ENCODE data around the gene CRTC3.
"Not testable (repeated sequence)": the region's sequence is repeated elsewhere in the genome, so short reads cannot be mapped to it uniquely, and the experiment has no call there.

CRTC3 gene

DNA sequence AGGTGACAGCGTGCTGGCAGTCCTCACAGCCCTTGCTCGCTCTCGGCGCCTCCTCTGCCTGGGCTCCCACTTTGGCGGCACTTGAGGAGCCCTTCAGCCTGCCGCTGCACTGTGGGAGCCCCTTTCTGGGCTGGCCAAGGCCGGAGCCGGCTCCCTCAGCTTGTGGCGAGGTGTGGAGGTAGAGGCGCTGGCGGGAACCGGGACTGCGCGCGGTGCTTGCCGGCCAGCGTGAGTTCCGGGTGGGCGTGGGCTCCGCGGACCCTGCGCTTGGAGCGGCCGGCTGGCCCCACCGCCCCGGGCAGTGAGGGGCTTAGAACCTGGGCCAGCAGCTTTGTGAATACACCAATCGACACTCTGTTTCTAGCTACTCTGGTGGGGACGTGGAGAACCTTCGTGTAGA lies 18.9 kb upstream of the CRTC3 start:
- no CpG with 5 or more reads among the region's 29 CpGs for WGBS (ENCODE audit: extremely low coverage, insufficient coverage, insufficient read length)
- not testable (repeated sequence) for H3K14ac ChIP-seq (ENCODE audit: low read length); H3K27ac ChIP-seq (ENCODE audit: low read depth, low read length); H3K27me3 ChIP-seq (ENCODE audit: insufficient read depth, low read length); H2BK5ac ChIP-seq (ENCODE audit: low read depth, low read length, poor library complexity); H3K4me2 ChIP-seq (ENCODE audit: low read length); H4K12ac ChIP-seq (ENCODE audit: low read depth, low read length); H2BK120ac ChIP-seq (ENCODE audit: insufficient read depth, low read length, poor library complexity); H3K23ac ChIP-seq (ENCODE audit: low read length); H2AK5ac ChIP-seq (ENCODE audit: low read length); DNase-seq; H4K8ac ChIP-seq (ENCODE audit: low read depth, low read length); H3K18ac ChIP-seq (ENCODE audit: low read length); H2BK12ac ChIP-seq (ENCODE audit: low read length); H3K9ac ChIP-seq (ENCODE audit: low read length); H3K4ac ChIP-seq (ENCODE audit: low read depth, low read length); H2AFZ ChIP-seq (ENCODE audit: insufficient read depth, low read length, poor library complexity); H3K36me3 ChIP-seq (ENCODE audit: control insufficient read depth in 1 of 2, insufficient read depth in 2 of 2, low read length in 2 of 2); H4K91ac ChIP-seq (ENCODE audit: low read depth, low read length); H3K9me3 ChIP-seq (ENCODE audit: insufficient read depth, low read depth, low read length); H3K4me1 ChIP-seq (ENCODE audit: control insufficient read depth in 1 of 2, insufficient read depth in 2 of 2, low read length in 2 of 2); H3K4me3 ChIP-seq (ENCODE audit: low read depth, low read length); H3K79me2 ChIP-seq (ENCODE audit: control insufficient read depth, insufficient read depth, low read length, poor library complexity); H3K79me1 ChIP-seq (ENCODE audit: low read length)

GRCh38 chr15:90511211-90511618 lies 18.5 kb upstream of the CRTC3 start:
- H2AK5ac ChIP-seq (ENCODE audit: low read length); H2BK12ac ChIP-seq (ENCODE audit: low read length); H3K79me1 ChIP-seq (ENCODE audit: low read length); H3K23ac ChIP-seq (ENCODE audit: low read length); H2AFZ ChIP-seq (ENCODE audit: insufficient read depth, low read length, poor library complexity); H3K4me3 ChIP-seq (ENCODE audit: low read depth, low read length); H4K8ac ChIP-seq (ENCODE audit: low read depth, low read length); H3K9ac ChIP-seq (ENCODE audit: low read length); H4K12ac ChIP-seq (ENCODE audit: low read depth, low read length); H3K36me3 ChIP-seq (ENCODE audit: control insufficient read depth in 1 of 2, insufficient read depth in 2 of 2, low read length in 2 of 2); H2BK5ac ChIP-seq (ENCODE audit: low read depth, low read length, poor library complexity); H3K4me1 ChIP-seq (ENCODE audit: control insufficient read depth in 1 of 2, insufficient read depth in 2 of 2, low read length in 2 of 2); H3K27me3 ChIP-seq (ENCODE audit: insufficient read depth, low read length); H3K9me3 ChIP-seq (ENCODE audit: insufficient read depth, low read depth, low read length); H3K4ac ChIP-seq (ENCODE audit: low read depth, low read length); H2BK120ac ChIP-seq (ENCODE audit: insufficient read depth, low read length, poor library complexity); H3K27ac ChIP-seq (ENCODE audit: low read depth, low read length); H3K14ac ChIP-seq (ENCODE audit: low read length); DNase-seq; H3K18ac ChIP-seq (ENCODE audit: low read length); H3K4me2 ChIP-seq (ENCODE audit: low read length); H3K79me2 ChIP-seq (ENCODE audit: control insufficient read depth, insufficient read depth, low read length, poor library complexity); H4K91ac ChIP-seq (ENCODE audit: low read depth, low read length): not testable (repeated sequence)
- no CpG with 5 or more reads among the region's 13 CpGs for WGBS (ENCODE audit: extremely low coverage, insufficient coverage, insufficient read length)

- Histone ChIP-seq H4K12ac (ENCODE audit: low read depth, low read length) (no peak overlapping the region), H3K4me2 (ENCODE audit: low read length) (no peak overlapping the region), H2BK120ac (ENCODE audit: insufficient read depth, low read length, poor library complexity) (no peak overlapping the region), H3K14ac (ENCODE audit: low read length) (no peak overlapping the region), H3K36me3 (ENCODE audit: control insufficient read depth in 1 of 2, insufficient read depth in 2 of 2, low read length in 2 of 2) (peaks cover 0 to 1% of the 10 kb centered on the region in 2 experiments), H3K79me1 (ENCODE audit: low read length) (no peaks in the 10 kb centered on the region), H3K27ac (ENCODE audit: low read depth, low read length) (no peak overlapping the region), H4K8ac (ENCODE audit: low read depth, low read length) (no peak overlapping the region), H3K79me2 (ENCODE audit: control insufficient read depth, insufficient read depth, low read length, poor library complexity) (no peaks in the 10 kb centered on the region), H3K18ac (ENCODE audit: low read length) (no peak overlapping the region), H3K9ac (ENCODE audit: low read length) (no peak overlapping the region), H3K4me3 (ENCODE audit: low read depth, low read length) (no peak overlapping the region), H3K9me3 (ENCODE audit: insufficient read depth, low read depth, low read length) (no peaks in the 10 kb centered on the region), H3K4me1 (ENCODE audit: control insufficient read depth in 1 of 2, insufficient read depth in 2 of 2, low read length in 2 of 2) (no peaks in the 10 kb centered on the region), H2AK5ac (ENCODE audit: low read length) (no peak overlapping the region), H2BK5ac (ENCODE audit: low read depth, low read length, poor library complexity) (no peak overlapping the region), H2BK12ac (ENCODE audit: low read length) (no peak overlapping the region), H3K4ac (ENCODE audit: low read depth, low read length) (no peak overlapping the region), H2AFZ (ENCODE audit: insufficient read depth, low read length, poor library complexity) (no peak overlapping the region), H3K23ac (ENCODE audit: low read length) (no peak overlapping the region), H4K91ac (ENCODE audit: low read depth, low read length) (no peak overlapping the region), H3K27me3 (ENCODE audit: insufficient read depth, low read length) (no peaks in the 10 kb centered on the region)
- WGBS (ENCODE audit: extremely low coverage, insufficient coverage, insufficient read length) = no CpG with 5 or more reads among the region's 2 CpGs
- DNase-seq = no peak
Measured at GRCh38 chr15:90512276-90512675, 17.4 kb upstream of the CRTC3 start.

GRCh38 chr15:90512981-90513380 lies 16.7 kb upstream of the CRTC3 start:
- H2AK5ac ChIP-seq (ENCODE audit: low read length) = no peak overlapping the region
- no peak overlapping the region for H4K91ac ChIP-seq (ENCODE audit: low read depth, low read length)
- H3K27ac ChIP-seq (ENCODE audit: low read depth, low read length) = no peak overlapping the region
- no peak overlapping the region for H3K14ac ChIP-seq (ENCODE audit: low read length)
- no peaks in the 10 kb centered on the region for H3K79me1 ChIP-seq (ENCODE audit: low read length)
- H3K4me3 ChIP-seq (ENCODE audit: low read depth, low read length) = no peak overlapping the region
- H3K9ac ChIP-seq (ENCODE audit: low read length) = no peak overlapping the region
- no peak overlapping the region for H2AFZ ChIP-seq (ENCODE audit: insufficient read depth, low read length, poor library complexity)
- no peak overlapping the region for H2BK120ac ChIP-seq (ENCODE audit: insufficient read depth, low read length, poor library complexity)
- H3K9me3 ChIP-seq (ENCODE audit: insufficient read depth, low read depth, low read length) = no peaks in the 10 kb centered on the region
- H4K12ac ChIP-seq (ENCODE audit: low read depth, low read length) = no peak overlapping the region
- DNase-seq = no peak
- H4K8ac ChIP-seq (ENCODE audit: low read depth, low read length) = no peak overlapping the region
- no CpG with 5 or more reads among the region's 3 CpGs for WGBS (ENCODE audit: extremely low coverage, insufficient coverage, insufficient read length)
- no peaks in the 10 kb centered on the region for H3K27me3 ChIP-seq (ENCODE audit: insufficient read depth, low read length)
- no peak overlapping the region for H2BK5ac ChIP-seq (ENCODE audit: low read depth, low read length, poor library complexity)
- no peak overlapping the region for H3K18ac ChIP-seq (ENCODE audit: low read length)
- peaks cover 0 to 1% of the 10 kb centered on the region in 2 experiments for H3K36me3 ChIP-seq (ENCODE audit: control insufficient read depth in 1 of 2, insufficient read depth in 2 of 2, low read length in 2 of 2)
- no peak overlapping the region for H3K4ac ChIP-seq (ENCODE audit: low read depth, low read length)
- no peak overlapping the region for H2BK12ac ChIP-seq (ENCODE audit: low read length)
- H3K4me1 ChIP-seq (ENCODE audit: control insufficient read depth in 1 of 2, insufficient read depth in 2 of 2, low read length in 2 of 2) = no peaks in the 10 kb centered on the region
- no peak overlapping the region for H3K23ac ChIP-seq (ENCODE audit: low read length)
- H3K4me2 ChIP-seq (ENCODE audit: low read length) = no peak overlapping the region
- no peaks in the 10 kb centered on the region for H3K79me2 ChIP-seq (ENCODE audit: control insufficient read depth, insufficient read depth, low read length, poor library complexity)
